Spleen (tissue), 11 donors: ENCODE results near the gene GUCA2B. TPM values are rescaled to one million over a fixed set of nuclear protein-coding genes. Genes with fewer than 3 reads are reported as not detected.

Source experiments
- DNase-seq: peaks from one replicate; pipeline ENCODE4 v3.0.0-alpha.2; 2020
- H3K27ac ChIP-seq, 8 donors: fragments of 200-600 bp; sonication (generic) in 7 of 8; 1 replicate in 4 of 8; 2 replicates in 4 of 8; pipeline versions ENCODE4 v1.5.0 to v1.8.0; 2016 to 2021; ENCODE audit warnings: inconsistent platforms in 4 of 8, mild to moderate bottlenecking in 4 of 8, moderate library complexity in 1 of 8
- H3K27me3 ChIP-seq, 7 donors: fragments of 200-600 bp; sonication (generic) in 6 of 7; replicated peaks in 1 of 7; 1 replicate in 4 of 7; 2 replicates in 3 of 7; pipeline versions ENCODE4 v1.5.0 to v1.8.0; 2016 to 2021; ENCODE audit warnings: inconsistent platforms in 3 of 7, mild to moderate bottlenecking in 1 of 7
- H3K36me3 ChIP-seq, 6 donors: fragments of 200-600 bp; sonication (generic) in 5 of 6; 1 replicate in 4 of 6; 2 replicates in 2 of 6; pipeline versions ENCODE4 v1.5.0 to v1.8.0; 2016 to 2021; ENCODE audit warnings: inconsistent platforms in 2 of 6
- H3K4me1 ChIP-seq, 6 donors: fragments of 200-600 bp; sonication (generic) in 5 of 6; 1 replicate in 3 of 6; 2 replicates in 3 of 6; pipeline versions ENCODE4 v1.5.0 to v1.8.0; 2016 to 2021; ENCODE audit warnings: inconsistent platforms in 3 of 6
- H3K4me3 ChIP-seq, 8 donors: fragments of 200-600 bp; sonication (generic) in 7 of 8; 1 replicate in 4 of 8; 2 replicates in 4 of 8; pipeline versions ENCODE4 v1.5.0 to v1.8.0; 2016 to 2021; ENCODE audit warnings: inconsistent platforms in 4 of 8, mild to moderate bottlenecking in 4 of 8, moderate library complexity in 2 of 8
- H3K9me3 ChIP-seq, 8 donors: fragments of 200-600 bp; sonication (generic) in 7 of 8; 1 replicate in 4 of 8; 2 replicates in 4 of 8; pipeline versions ENCODE4 v1.5.0 to v1.8.0; 2016 to 2021; ENCODE audit warnings: inconsistent platforms in 4 of 8
- POLR2A ChIP-seq, 3 donors: fragments of 450-650 bp; IDR thresholded peaks; one replicate each; pipeline ENCODE4 v1.5.1; 2017; ENCODE audit warnings: antibody characterized with exemption in 3 of 3, mild to moderate bottlenecking in 1 of 3
- POLR2AphosphoS5 ChIP-seq, 3 donors: sonication (generic); formaldehyde crosslinking; IDR thresholded peaks; one replicate each; pipeline ENCODE4 v1.5.1; 2017; ENCODE audit warnings: antibody characterized with exemption in 3 of 3
- whole genome bisulfite sequencing, 5 donors: extraction: QIAGEN DNeasy Blood & Tissue Kit in 3 of 5; methylation state at CpG; one replicate each; pipeline versions ENCODE4 v1.1.5 to v1.1.7; 2013 to 2018; 5-methylcytosine and 5-hydroxymethylcytosine counted together
- intact Hi-C: fragments of 100-400 bp; cut with DNase I; formaldehyde crosslinking; loops from one replicate; pipeline ENCODE4 v1.15.0; 2023; ENCODE audit warnings: low total_unique reads
- polyA plus RNA-seq, 3 donors: library from polyadenylated mRNA; stranded (reverse); fragments of 200-250 nt; gene quantifications; one replicate each; pipeline ENCODE4 v1.2.1, GENCODE V29; 2013
- total RNA-seq, 7 donors: library from RNA; depleted of rRNA in 3 of 7; stranded (reverse); fragments of >200 nt in 3 of 7; fragmentation: NEBNext Ultra II Directional in 4 of 7; extraction: Animal tissue kit (Norgen Biotek cat#: 25700) in 4 of 7; gene quantifications; one replicate each; pipeline versions ENCODE4 v1.1.0 to v1.2.1, GENCODE V29; 2016 to 2021
- TF ChIP-seq, protein P1 (sequence below), 11 experiments: fragments of 200-600 bp in 7 of 11; fragments of 450-650 bp in 4 of 11; sonication (generic) in 4 of 11; IDR thresholded peaks in 8 of 11; conservative IDR thresholded peaks in 3 of 11; 1 replicate in 7 of 11; 2 replicates in 4 of 11; pipeline versions ENCODE4 v1.4.0 to v1.8.0; 2016 to 2021; ENCODE audit warnings: antibody characterized with exemption in 11 of 11, inconsistent platforms in 4 of 11, mild to moderate bottlenecking in 1 of 11
- donor health status: healthy with polysubstance abuse.
- donor health status: DM: no; HTN: no; CAD: no; lungs with moderate emphysema.
- donor health status: DM: no; HTN: no; CAD: no.
- donor health status: Bipolar disorder and iron deficiency.
- donor health status: healthy.
- donor health status: DM: no; HTN: no; CAD: no.
- donor health status: DM: yes; HTN: yes; CAD: no.

The GUCA2B gene
- total and polyA plus RNA-seq, 10 donors = not detected

DNA sequence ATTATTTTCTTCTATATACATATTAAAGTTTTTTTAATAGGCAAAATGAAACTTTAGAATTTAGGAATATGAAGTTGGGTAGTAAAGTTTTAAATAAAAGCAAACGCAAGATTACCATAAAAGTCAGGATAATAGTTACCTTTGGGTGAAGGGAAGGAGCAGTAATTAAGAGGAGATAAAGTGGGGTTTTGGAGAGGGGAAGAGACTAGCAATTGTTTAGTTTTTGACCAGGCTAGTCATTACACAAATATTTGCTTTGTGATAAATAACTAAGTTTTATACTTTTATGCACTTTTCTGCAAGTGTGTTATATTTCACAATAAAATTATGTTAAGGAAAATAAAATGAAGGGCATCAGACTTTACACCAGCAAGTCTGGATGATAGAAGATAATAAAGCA is 27.7 kb upstream of the GUCA2B start:
- intact Hi-C loops = no loop called here
- H3K27me3 ChIP-seq = peaks cover 0 to 5% (median 0%) of the 10 kb centered on the region in 7 donors
- no peak overlapping the region for H3K4me3 ChIP-seq
- peaks cover 0 to 6% (median 0%) of the 10 kb centered on the region in 8 donors for H3K9me3 ChIP-seq
- no peak overlapping the region for H3K27ac ChIP-seq
- WGBS, 5 donors = 3 to 100% (median 54%) methylated on average over 1 of the region's 1 CpG
- no peaks in the 10 kb centered on the region for H3K4me1 ChIP-seq
- H3K36me3 ChIP-seq = no peaks in the 10 kb centered on the region
- TF ChIP-seq POLR2A (IDR thresholded peaks at IDR 0.05) = no peak
- no peak for TF ChIP-seq POLR2AphosphoS5 (IDR thresholded peaks at IDR 0.05)
- TF ChIP-seq, protein P1, sequence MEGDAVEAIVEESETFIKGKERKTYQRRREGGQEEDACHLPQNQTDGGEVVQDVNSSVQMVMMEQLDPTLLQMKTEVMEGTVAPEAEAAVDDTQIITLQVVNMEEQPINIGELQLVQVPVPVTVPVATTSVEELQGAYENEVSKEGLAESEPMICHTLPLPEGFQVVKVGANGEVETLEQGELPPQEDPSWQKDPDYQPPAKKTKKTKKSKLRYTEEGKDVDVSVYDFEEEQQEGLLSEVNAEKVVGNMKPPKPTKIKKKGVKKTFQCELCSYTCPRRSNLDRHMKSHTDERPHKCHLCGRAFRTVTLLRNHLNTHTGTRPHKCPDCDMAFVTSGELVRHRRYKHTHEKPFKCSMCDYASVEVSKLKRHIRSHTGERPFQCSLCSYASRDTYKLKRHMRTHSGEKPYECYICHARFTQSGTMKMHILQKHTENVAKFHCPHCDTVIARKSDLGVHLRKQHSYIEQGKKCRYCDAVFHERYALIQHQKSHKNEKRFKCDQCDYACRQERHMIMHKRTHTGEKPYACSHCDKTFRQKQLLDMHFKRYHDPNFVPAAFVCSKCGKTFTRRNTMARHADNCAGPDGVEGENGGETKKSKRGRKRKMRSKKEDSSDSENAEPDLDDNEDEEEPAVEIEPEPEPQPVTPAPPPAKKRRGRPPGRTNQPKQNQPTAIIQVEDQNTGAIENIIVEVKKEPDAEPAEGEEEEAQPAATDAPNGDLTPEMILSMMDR (IDR thresholded peaks at IDR 0.05 in 8 of 11, conservative IDR thresholded peaks at IDR 0.05 in 3 of 11) = no peak
- no peak for DNase-seq

DNA sequence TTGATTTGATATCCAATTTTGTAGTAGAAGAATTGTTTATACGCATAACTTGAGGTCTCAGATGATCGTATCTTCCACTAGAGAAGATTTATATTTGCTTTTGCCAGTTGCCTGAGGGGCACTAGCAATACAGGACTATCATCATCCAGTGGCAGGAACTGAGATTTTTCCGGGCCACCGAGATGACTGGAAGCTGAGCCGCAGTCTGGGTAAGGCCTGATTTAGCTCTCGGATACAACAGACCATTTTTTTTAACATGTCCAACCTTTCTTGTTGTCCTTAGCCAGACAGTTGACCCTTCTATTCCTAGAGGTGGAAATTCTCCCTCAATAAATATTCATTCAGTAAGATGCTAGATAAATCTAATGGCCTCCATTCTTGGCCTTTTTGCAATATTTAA is 25.4 kb upstream of the GUCA2B start:
- TF ChIP-seq POLR2AphosphoS5 (IDR thresholded peaks at IDR 0.05) (no peak), POLR2A (IDR thresholded peaks at IDR 0.05) (no peak)
- H3K4me1 ChIP-seq = no peaks in the 10 kb centered on the region
- H3K9me3 ChIP-seq = peaks cover 0 to under 1% (median 0%) of the 10 kb centered on the region in 8 donors
- WGBS, 5 donors = 91 to 96% (median 92%) methylated on average over 6 of the region's 6 CpGs
- no peak for DNase-seq
- H3K27ac ChIP-seq = no peak overlapping the region
- H3K36me3 ChIP-seq = no peaks in the 10 kb centered on the region
- H3K4me3 ChIP-seq = no peak overlapping the region
- intact Hi-C loops = no loop called here
- H3K27me3 ChIP-seq = peaks cover 0 to 5% (median 0%) of the 10 kb centered on the region in 7 donors

DNA sequence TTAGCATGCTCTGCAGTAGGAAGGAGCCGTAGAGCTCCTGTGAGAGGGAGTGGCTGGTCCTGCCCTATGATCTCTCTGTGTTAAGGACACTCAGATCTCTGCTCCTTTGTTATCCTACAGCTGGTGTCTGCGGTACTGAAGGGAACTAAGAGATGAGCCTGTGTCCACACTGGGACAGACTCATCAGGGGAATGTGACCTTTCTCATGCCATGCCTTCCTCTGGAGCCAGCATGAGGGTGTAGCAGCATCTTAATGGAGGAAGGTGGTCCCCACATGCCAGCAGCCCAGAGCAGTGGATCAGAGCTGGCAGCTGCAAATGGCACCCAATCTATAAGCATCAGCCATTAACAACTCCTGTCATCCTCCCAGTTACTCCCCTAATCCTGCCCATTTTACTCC is 24.7 kb upstream of the GUCA2B start:
- intact Hi-C loops = no loop called here
- no peaks in the 10 kb centered on the region for H3K9me3 ChIP-seq
- WGBS, 5 donors = 67 to 94% (median 83%) methylated on average over 2 of the region's 2 CpGs
- TF ChIP-seq, protein P1 (IDR thresholded peaks at IDR 0.05 in 8 of 11, conservative IDR thresholded peaks at IDR 0.05 in 3 of 11) = no peak
- TF ChIP-seq POLR2AphosphoS5 (IDR thresholded peaks at IDR 0.05) (no peak), POLR2A (IDR thresholded peaks at IDR 0.05) (no peak)
- H3K27me3 ChIP-seq = peaks cover 0 to 5% (median 0%) of the 10 kb centered on the region in 7 donors
- no peak for DNase-seq
- no peak overlapping the region for H3K27ac ChIP-seq
- H3K36me3 ChIP-seq = no peaks in the 10 kb centered on the region
- H3K4me3 ChIP-seq = no peak overlapping the region
- H3K4me1 ChIP-seq = no peaks in the 10 kb centered on the region

DNA sequence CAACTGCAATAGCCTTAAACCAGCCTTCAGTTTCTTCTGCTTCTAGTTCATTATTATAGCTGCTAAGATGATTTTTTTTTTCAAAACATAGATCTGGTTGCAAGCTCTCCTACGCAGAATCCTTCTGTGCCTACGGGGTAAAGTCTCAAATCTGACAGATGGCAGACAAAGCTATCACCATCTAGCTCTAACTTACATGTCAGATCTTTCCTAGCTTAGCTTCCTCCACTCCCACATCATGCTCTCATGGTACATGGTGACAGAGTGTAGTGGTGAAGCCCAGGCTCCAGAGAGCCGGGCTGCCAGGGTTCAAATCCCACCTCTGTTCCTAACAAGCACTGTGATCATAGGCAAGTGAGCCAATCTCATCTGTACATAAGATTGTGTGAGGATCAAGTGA is 24.2 kb upstream of the GUCA2B start:
- intact Hi-C loops = no loop called here
- no peaks in the 10 kb centered on the region for H3K36me3 ChIP-seq
- H3K27ac ChIP-seq = no peak overlapping the region
- H3K4me1 ChIP-seq = no peaks in the 10 kb centered on the region
- H3K27me3 ChIP-seq = peaks cover 0 to 5% (median 0%) of the 10 kb centered on the region in 7 donors
- no peak for TF ChIP-seq POLR2AphosphoS5 (IDR thresholded peaks at IDR 0.05)
- TF ChIP-seq, protein P1 (IDR thresholded peaks at IDR 0.05 in 8 of 11, conservative IDR thresholded peaks at IDR 0.05 in 3 of 11) = no peak
- TF ChIP-seq POLR2A (IDR thresholded peaks at IDR 0.05) = no peak
- DNase-seq = no peak
- H3K4me3 ChIP-seq = no peak overlapping the region
- no peaks in the 10 kb centered on the region for H3K9me3 ChIP-seq
- 76 to 89% (median 81%) methylated on average over 3 of the region's 3 CpGs for WGBS, 5 donors
